ENCODE data around the gene NEURL1.

NEURL1 gene

DNA sequence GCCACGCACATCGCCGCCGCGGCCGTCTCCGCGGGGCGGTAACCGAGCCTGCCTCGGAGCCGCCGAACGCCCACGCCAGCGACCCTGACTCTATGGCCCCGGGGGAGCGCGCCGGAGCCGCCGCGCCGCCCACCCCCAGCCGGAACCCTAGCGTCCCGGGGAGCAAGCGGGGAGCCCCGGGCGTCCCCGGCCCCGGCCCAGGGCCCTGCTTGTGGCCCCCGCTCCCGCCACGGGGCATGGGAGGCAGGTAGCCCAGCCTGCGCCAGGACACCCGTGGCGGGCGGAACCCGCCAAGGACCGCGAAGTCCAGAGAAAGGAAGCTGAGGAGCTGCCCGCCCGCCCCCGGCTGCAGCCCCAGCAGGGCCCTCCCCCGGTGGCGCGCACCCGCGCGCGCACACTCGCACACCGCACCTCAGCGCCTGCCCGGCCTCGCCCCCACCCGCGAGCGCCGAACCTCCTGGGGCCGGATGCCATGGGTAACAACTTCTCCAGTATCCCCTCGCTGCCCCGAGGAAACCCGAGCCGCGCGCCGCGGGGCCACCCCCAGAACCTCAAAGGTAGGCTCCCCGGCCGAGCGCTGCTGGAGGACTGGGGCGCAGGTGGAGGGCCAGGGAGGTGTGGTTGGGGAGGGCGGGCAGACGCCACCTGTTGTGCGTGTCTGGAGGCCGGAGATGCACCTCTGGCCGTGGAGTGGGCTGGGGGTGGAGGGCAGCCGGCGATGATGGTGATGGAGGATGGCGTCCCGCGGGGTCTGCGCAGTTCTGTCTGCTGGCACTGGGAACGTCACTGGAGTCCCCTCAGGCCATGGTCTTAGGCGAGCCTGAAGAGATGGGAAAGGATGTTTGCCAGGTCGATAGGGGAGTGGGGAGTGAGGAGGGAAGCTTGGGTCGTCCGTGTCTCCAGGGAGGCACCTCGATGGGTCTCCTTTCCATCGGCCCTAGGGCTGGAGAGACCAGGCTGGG, 692 bp downstream of the NEURL1 start:
- DNase-seq (ENCODE audit: low spot score), result no peak
- Histone ChIP-seq H2BK12ac (ENCODE audit: low read length) (peak overlapping the region; percentile 26), H3K27ac (replicated peaks; ENCODE audit: low read length) (no peak overlapping the region), H3K4me3 (ENCODE audit: low read length in 2 of 2) (peak overlapping the region; percentile 56 to 90), H3K4ac (ENCODE audit: low read length) (no peak overlapping the region), H3K14ac (ENCODE audit: low read length) (peak overlapping the region; percentile 57), H3K23ac (ENCODE audit: low read depth, low read length, poor library complexity) (peak overlapping the region; percentile 81), H2AFZ (ENCODE audit: low read length) (peak overlapping the region; percentile 93), H4K8ac (ENCODE audit: low read depth, low read length) (no peak overlapping the region), H3K18ac (ENCODE audit: low read length) (peak overlapping the region; percentile 90), H3K9ac (ENCODE audit: low read depth, low read length, poor library complexity) (peak overlapping the region; percentile 82), H3K36me3 (replicated peaks in 1 of 2; ENCODE audit: control insufficient read depth in 2 of 2, insufficient read depth in 2 of 2, low read length in 2 of 2) (no peaks in the 10 kb centered on the region), H3K27me3 (ENCODE audit: control insufficient read depth in 3 of 3, insufficient read depth in 3 of 3, low read depth in 1 of 3, low read length in 3 of 3) (peaks cover 5 to 52% (median 25%) of the 10 kb centered on the region in 3 experiments), H3K79me1 (ENCODE audit: low read depth, low read length) (no peaks in the 10 kb centered on the region), H2AK5ac (ENCODE audit: low read depth, low read length) (peak overlapping the region; percentile 54), H2BK120ac (ENCODE audit: low read depth, low read length) (no peak overlapping the region), H2BK5ac (ENCODE audit: low read length) (peak overlapping the region; percentile 72), H3K4me2 (ENCODE audit: insufficient read depth, low read length, poor library complexity, severe bottlenecking) (peak overlapping the region; percentile 100), H2BK15ac (ENCODE audit: low read length) (peak overlapping the region; percentile 20), H3K4me1 (ENCODE audit: control insufficient read depth in 2 of 2, insufficient read depth in 1 of 2, low read depth in 1 of 2, low read length in 2 of 2) (peaks cover 10 to 15% of the 10 kb centered on the region in 2 donors), H3K9me3 (replicated peaks in 1 of 2; ENCODE audit: control insufficient read depth in 2 of 2, insufficient read depth in 1 of 2, low read depth in 1 of 2, low read length in 2 of 2) (no peaks in the 10 kb centered on the region), H4K91ac (ENCODE audit: low read depth, low read length, poor library complexity) (no peak overlapping the region)
- no CpG with 5 or more reads among the region's 92 CpGs for WGBS, 2 donors (ENCODE audit: extremely low coverage in 2 of 2, insufficient read length in 2 of 2, insufficient replicate concordance in 1 of 2)

DNA sequence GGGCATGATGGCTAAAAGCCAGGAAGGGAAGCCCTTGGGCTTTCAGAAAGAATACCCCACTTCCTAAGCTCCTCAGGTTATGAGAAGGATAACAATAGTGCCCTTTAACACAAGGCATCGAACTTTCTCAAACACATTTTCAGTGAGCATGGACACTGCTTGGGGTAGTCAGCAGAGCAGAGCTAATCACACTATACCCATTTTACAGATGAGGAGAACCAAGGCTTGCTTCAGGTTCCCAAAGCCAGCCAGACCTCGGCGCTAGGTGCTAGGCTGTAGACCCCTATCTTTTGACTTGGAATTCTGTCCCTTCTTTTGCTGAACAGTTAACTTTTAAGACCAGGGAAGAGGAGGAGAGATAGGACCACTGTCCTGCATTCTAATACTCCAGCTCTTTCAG, 1.8 kb downstream of the NEURL1 start:
- no CpG with 5 or more reads among the region's 3 CpGs for WGBS, 2 donors (ENCODE audit: extremely low coverage in 2 of 2, insufficient read length in 2 of 2, insufficient replicate concordance in 1 of 2)
- H3K4me3 ChIP-seq (ENCODE audit: low read length in 2 of 2), result no peak overlapping the region
- no peaks in the 10 kb centered on the region for H3K79me1 ChIP-seq (ENCODE audit: low read depth, low read length)
- H4K8ac ChIP-seq (ENCODE audit: low read depth, low read length), result no peak overlapping the region
- H2AK5ac ChIP-seq (ENCODE audit: low read depth, low read length), result no peak overlapping the region
- DNase-seq (ENCODE audit: low spot score), result no peak
- H3K4me2 ChIP-seq (ENCODE audit: insufficient read depth, low read length, poor library complexity, severe bottlenecking), result no peak overlapping the region
- no peaks in the 10 kb centered on the region for H3K36me3 ChIP-seq (replicated peaks in 1 of 2; ENCODE audit: control insufficient read depth in 2 of 2, insufficient read depth in 2 of 2, low read length in 2 of 2)
- H2BK5ac ChIP-seq (ENCODE audit: low read length), result no peak overlapping the region
- no peak overlapping the region for H2BK12ac ChIP-seq (ENCODE audit: low read length)
- H3K23ac ChIP-seq (ENCODE audit: low read depth, low read length, poor library complexity), result no peak overlapping the region
- no peak overlapping the region for H2BK120ac ChIP-seq (ENCODE audit: low read depth, low read length)
- H3K27me3 ChIP-seq (ENCODE audit: control insufficient read depth in 3 of 3, insufficient read depth in 3 of 3, low read depth in 1 of 3, low read length in 3 of 3), result peaks cover 5 to 57% (median 25%) of the 10 kb centered on the region in 3 experiments
- H2AFZ ChIP-seq (ENCODE audit: low read length), result no peak overlapping the region
- no peak overlapping the region for H3K18ac ChIP-seq (ENCODE audit: low read length)
- H3K9me3 ChIP-seq (replicated peaks in 1 of 2; ENCODE audit: control insufficient read depth in 2 of 2, insufficient read depth in 1 of 2, low read depth in 1 of 2, low read length in 2 of 2), result no peaks in the 10 kb centered on the region
- H2BK15ac ChIP-seq (ENCODE audit: low read length), result no peak overlapping the region
- H3K4me1 ChIP-seq (ENCODE audit: control insufficient read depth in 2 of 2, insufficient read depth in 1 of 2, low read depth in 1 of 2, low read length in 2 of 2), result peaks cover 14 to 22% of the 10 kb centered on the region in 2 donors
- H3K14ac ChIP-seq (ENCODE audit: low read length), result no peak overlapping the region
- no peak overlapping the region for H3K9ac ChIP-seq (ENCODE audit: low read depth, low read length, poor library complexity)
- H4K91ac ChIP-seq (ENCODE audit: low read depth, low read length, poor library complexity), result no peak overlapping the region
- no peak overlapping the region for H3K4ac ChIP-seq (ENCODE audit: low read length)
- no peak overlapping the region for H3K27ac ChIP-seq (replicated peaks; ENCODE audit: low read length)

DNA sequence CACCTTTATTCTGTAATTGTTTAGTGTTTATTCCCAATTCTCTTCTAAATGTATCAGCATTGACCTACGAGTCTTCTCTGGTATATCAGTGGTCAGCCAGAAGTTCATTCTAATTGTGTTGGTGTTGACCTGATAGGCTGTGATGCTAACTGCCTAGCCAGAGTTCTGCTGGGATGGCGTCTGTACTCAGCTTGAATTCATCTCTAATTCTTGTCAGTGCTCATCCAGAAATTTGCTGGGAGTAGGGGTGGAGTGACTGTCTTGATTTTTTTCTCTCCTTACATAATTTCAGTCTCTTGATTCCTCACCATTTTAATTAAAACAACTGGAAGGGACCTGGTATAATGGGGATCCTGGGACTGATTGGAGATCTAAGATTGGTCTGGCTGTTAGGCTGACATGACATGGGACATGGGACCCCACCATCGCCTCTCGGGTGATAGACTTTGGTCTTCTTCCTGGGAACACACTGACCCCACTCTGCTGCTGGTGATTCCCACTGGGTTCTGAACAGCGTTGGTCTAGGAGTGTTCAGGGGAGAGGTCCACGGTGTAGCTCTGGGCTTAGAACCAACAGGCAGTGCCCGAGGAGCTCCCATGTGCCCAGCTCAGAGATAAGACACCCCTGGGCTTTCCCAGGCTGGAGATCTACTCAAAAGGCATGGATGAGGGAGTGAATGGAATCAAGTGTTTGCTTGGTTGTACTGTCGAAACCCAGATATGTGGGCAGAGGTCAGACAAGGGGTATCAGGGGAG, 3.8 kb downstream of the NEURL1 start:
- Histone ChIP-seq H2BK120ac (ENCODE audit: low read depth, low read length) (no peak overlapping the region), H3K9ac (ENCODE audit: low read depth, low read length, poor library complexity) (no peak overlapping the region), H3K4me3 (ENCODE audit: low read length in 2 of 2) (no peak overlapping the region), H2BK5ac (ENCODE audit: low read length) (no peak overlapping the region), H3K18ac (ENCODE audit: low read length) (no peak overlapping the region), H2AK5ac (ENCODE audit: low read depth, low read length) (no peak overlapping the region), H2BK15ac (ENCODE audit: low read length) (no peak overlapping the region), H4K91ac (ENCODE audit: low read depth, low read length, poor library complexity) (no peak overlapping the region), H3K27me3 (ENCODE audit: control insufficient read depth in 3 of 3, insufficient read depth in 3 of 3, low read depth in 1 of 3, low read length in 3 of 3) (peaks cover 5 to 57% (median 25%) of the 10 kb centered on the region in 3 experiments), H3K79me1 (ENCODE audit: low read depth, low read length) (no peaks in the 10 kb centered on the region), H2AFZ (ENCODE audit: low read length) (no peak overlapping the region), H3K4me1 (ENCODE audit: control insufficient read depth in 2 of 2, insufficient read depth in 1 of 2, low read depth in 1 of 2, low read length in 2 of 2) (peaks cover 17% of the 10 kb centered on the region in 2 donors), H3K9me3 (replicated peaks in 1 of 2; ENCODE audit: control insufficient read depth in 2 of 2, insufficient read depth in 1 of 2, low read depth in 1 of 2, low read length in 2 of 2) (no peaks in the 10 kb centered on the region), H2BK12ac (ENCODE audit: low read length) (no peak overlapping the region), H4K8ac (ENCODE audit: low read depth, low read length) (no peak overlapping the region), H3K27ac (replicated peaks; ENCODE audit: low read length) (no peak overlapping the region), H3K14ac (ENCODE audit: low read length) (no peak overlapping the region), H3K4ac (ENCODE audit: low read length) (no peak overlapping the region), H3K23ac (ENCODE audit: low read depth, low read length, poor library complexity) (no peak overlapping the region), H3K4me2 (ENCODE audit: insufficient read depth, low read length, poor library complexity, severe bottlenecking) (no peak overlapping the region), H3K36me3 (replicated peaks in 1 of 2; ENCODE audit: control insufficient read depth in 2 of 2, insufficient read depth in 2 of 2, low read length in 2 of 2) (no peaks in the 10 kb centered on the region)
- no peak for DNase-seq (ENCODE audit: low spot score)
- WGBS, 2 donors (ENCODE audit: extremely low coverage in 2 of 2, insufficient read length in 2 of 2, insufficient replicate concordance in 1 of 2), result no CpG with 5 or more reads among the region's 8 CpGs

Measured in neuronal stem cell (in vitro differentiated cells).